Measurements from ENCODE around the gene NEK11.

The NEK11 gene

GRCh38 chr3:131236421-131236820 lies 209.7 kb downstream of the NEK11 start:
- no peak for TF ChIP-seq CTCF (IDR thresholded peaks at IDR 0.05; ENCODE audit: control insufficient read depth, extremely low read depth, insufficient read depth)
- no peak for DNase-seq (ENCODE audit: low read depth)
- no peak overlapping the region for H3K4me3 ChIP-seq (ENCODE audit: low read depth, low read length)

- no peak for TF ChIP-seq CTCF (IDR thresholded peaks at IDR 0.05; ENCODE audit: control insufficient read depth, extremely low read depth, insufficient read depth)
- no peak overlapping the region for H3K4me3 ChIP-seq (ENCODE audit: low read depth, low read length)
- DNase-seq (ENCODE audit: low read depth) = no peak
These were observed 211.8 kb downstream of the NEK11 start for GRCh38 chr3:131238496-131238895.

- DNase-seq (ENCODE audit: low read depth) = no peak
- TF ChIP-seq CTCF (IDR thresholded peaks at IDR 0.05; ENCODE audit: control insufficient read depth, extremely low read depth, insufficient read depth) = no peak
- H3K4me3 ChIP-seq (ENCODE audit: low read depth, low read length) = no peak overlapping the region
These were observed 212.6 kb downstream of the NEK11 start for GRCh38 chr3:131239267-131239666.

GRCh38 chr3:131242201-131242600 lies 215.5 kb downstream of the NEK11 start:
- peak; percentile 23; the same call in 1 of the 2 replicates for TF ChIP-seq CTCF (IDR thresholded peaks at IDR 0.05; ENCODE audit: control insufficient read depth, extremely low read depth, insufficient read depth)
- no peak for DNase-seq (ENCODE audit: low read depth)
- no peak overlapping the region for H3K4me3 ChIP-seq (ENCODE audit: low read depth, low read length)

- DNase-seq (ENCODE audit: low read depth) = no peak
- TF ChIP-seq CTCF (IDR thresholded peaks at IDR 0.05; ENCODE audit: control insufficient read depth, extremely low read depth, insufficient read depth) = no peak
- no peak overlapping the region for H3K4me3 ChIP-seq (ENCODE audit: low read depth, low read length)
These were observed 223.8 kb downstream of the NEK11 start for GRCh38 chr3:131250466-131250865.

- H3K4me3 ChIP-seq (ENCODE audit: low read depth, low read length) = no peak overlapping the region
- TF ChIP-seq CTCF (IDR thresholded peaks at IDR 0.05; ENCODE audit: control insufficient read depth, extremely low read depth, insufficient read depth) = no peak
- DNase-seq (ENCODE audit: low read depth) = peak; percentile 1
These were observed 233.8 kb downstream of the NEK11 start for GRCh38 chr3:131260525-131260924.

- no peak overlapping the region for H3K4me3 ChIP-seq (ENCODE audit: low read depth, low read length)
- no peak for TF ChIP-seq CTCF (IDR thresholded peaks at IDR 0.05; ENCODE audit: control insufficient read depth, extremely low read depth, insufficient read depth)
- no peak for DNase-seq (ENCODE audit: low read depth)
These were observed 234.4 kb downstream of the NEK11 start for GRCh38 chr3:131261104-131261503.
